ENCODE results near the gene S100B.

S100B gene

DNA sequence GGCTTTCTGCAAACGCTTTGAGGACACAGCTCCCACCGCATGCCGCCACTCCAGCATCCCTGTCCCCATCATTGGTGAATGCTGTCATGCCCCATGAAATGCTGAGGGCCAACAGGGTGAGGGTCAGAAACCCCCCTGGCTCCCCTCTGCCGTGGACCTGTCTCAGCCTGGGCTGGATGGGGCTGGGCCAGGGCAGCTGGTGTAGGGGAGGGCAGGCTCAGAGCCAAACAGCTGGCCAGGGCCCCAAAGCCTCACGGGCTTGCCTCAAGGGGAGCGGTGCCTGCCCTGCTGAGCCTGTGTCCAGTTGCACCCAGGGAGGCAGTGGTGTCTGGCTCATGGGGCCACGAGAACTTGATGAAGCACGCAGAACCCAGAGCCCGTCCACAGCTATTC is 49.7 kb downstream of the S100B start:
- Histone ChIP-seq H3K9ac (ENCODE audit: low read depth, low read length, poor library complexity) (peak overlapping the region; percentile 26), H3K14ac (ENCODE audit: low read length) (no peak overlapping the region), H2BK5ac (ENCODE audit: low read length) (no peak overlapping the region), H3K36me3 (replicated peaks in 1 of 2; ENCODE audit: control insufficient read depth in 2 of 2, insufficient read depth in 2 of 2, low read length in 2 of 2) (peaks cover 45 to 94% of the 10 kb centered on the region in 2 donors), H3K4me3 (ENCODE audit: low read length in 2 of 2) (no peak overlapping the region), H4K8ac (ENCODE audit: low read depth, low read length) (no peak overlapping the region), H3K23ac (ENCODE audit: low read depth, low read length, poor library complexity) (no peak overlapping the region), H3K4ac (ENCODE audit: low read length) (no peak overlapping the region), H2BK15ac (ENCODE audit: low read length) (no peak overlapping the region), H2AFZ (ENCODE audit: low read length) (no peak overlapping the region), H2AK5ac (ENCODE audit: low read depth, low read length) (no peak overlapping the region), H4K91ac (ENCODE audit: low read depth, low read length, poor library complexity) (no peak overlapping the region), H3K79me1 (ENCODE audit: low read depth, low read length) (no peaks in the 10 kb centered on the region), H3K4me1 (ENCODE audit: control insufficient read depth in 2 of 2, insufficient read depth in 1 of 2, low read depth in 1 of 2, low read length in 2 of 2) (peaks cover 0 to 9% of the 10 kb centered on the region in 2 donors), H3K27ac (replicated peaks; ENCODE audit: low read length) (no peak overlapping the region), H3K4me2 (ENCODE audit: insufficient read depth, low read length, poor library complexity, severe bottlenecking) (no peak overlapping the region), H3K9me3 (replicated peaks in 1 of 2; ENCODE audit: control insufficient read depth in 2 of 2, insufficient read depth in 1 of 2, low read depth in 1 of 2, low read length in 2 of 2) (no peaks in the 10 kb centered on the region), H3K18ac (ENCODE audit: low read length) (no peak overlapping the region), H3K27me3 (ENCODE audit: control insufficient read depth in 3 of 3, insufficient read depth in 3 of 3, low read depth in 1 of 3, low read length in 3 of 3) (no peaks in the 10 kb centered on the region), H2BK12ac (ENCODE audit: low read length) (no peak overlapping the region), H2BK120ac (ENCODE audit: low read depth, low read length) (no peak overlapping the region)
- DNase-seq (ENCODE audit: low spot score) = no peak
- WGBS, 2 donors (ENCODE audit: extremely low coverage in 2 of 2, insufficient read length in 2 of 2, insufficient replicate concordance in 1 of 2) = no CpG with 5 or more reads among the region's 9 CpGs

DNA sequence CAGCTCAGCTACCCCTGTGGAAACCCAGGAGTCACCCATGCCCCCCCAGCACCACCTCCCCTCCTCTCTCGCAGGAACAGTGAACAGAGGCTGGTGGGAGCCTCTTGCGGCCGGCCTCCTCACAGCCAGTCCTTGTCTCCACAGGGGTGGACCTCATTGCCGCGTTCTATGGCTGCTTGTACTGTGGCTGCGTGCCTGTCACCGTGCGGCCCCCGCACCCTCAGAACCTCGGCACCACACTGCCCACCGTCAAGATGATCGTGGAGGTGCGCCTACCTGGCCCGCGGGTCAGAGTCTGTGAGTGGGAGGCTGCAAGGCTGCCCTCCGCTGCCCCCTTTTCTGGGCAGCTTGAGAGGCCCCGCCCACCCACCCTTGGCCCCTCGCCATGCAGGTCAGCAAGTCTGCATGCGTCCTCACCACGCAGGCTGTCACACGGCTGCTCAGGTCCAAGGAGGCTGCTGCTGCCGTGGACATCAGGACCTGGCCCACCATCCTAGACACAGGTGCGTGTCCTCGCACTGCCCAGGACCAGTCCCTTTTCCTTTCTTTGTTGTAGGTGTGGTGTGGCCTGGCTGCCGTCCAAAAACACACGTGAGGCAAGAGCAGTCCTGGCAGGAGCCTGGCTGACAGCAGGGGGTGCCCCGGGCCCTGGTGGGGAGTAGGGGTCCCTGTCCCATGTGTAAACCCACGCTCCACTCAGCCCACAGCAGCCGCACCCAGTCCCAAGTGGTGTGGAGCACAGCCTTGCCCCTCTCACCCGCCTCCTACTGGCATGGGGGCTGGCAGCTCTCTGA is 50.3 kb downstream of the S100B start:
- peaks cover 0 to 7% of the 10 kb centered on the region in 2 donors for H3K4me1 ChIP-seq (ENCODE audit: control insufficient read depth in 2 of 2, insufficient read depth in 1 of 2, low read depth in 1 of 2, low read length in 2 of 2)
- WGBS, 2 donors (ENCODE audit: extremely low coverage in 2 of 2, insufficient read length in 2 of 2, insufficient replicate concordance in 1 of 2) = no CpG with 5 or more reads among the region's 30 CpGs
- H3K14ac ChIP-seq (ENCODE audit: low read length) = no peak overlapping the region
- no peak overlapping the region for H2BK120ac ChIP-seq (ENCODE audit: low read depth, low read length)
- H3K9ac ChIP-seq (ENCODE audit: low read depth, low read length, poor library complexity) = peak overlapping the region; percentile 26
- H2AFZ ChIP-seq (ENCODE audit: low read length) = no peak overlapping the region
- peak overlapping the region; percentile 30 for H3K18ac ChIP-seq (ENCODE audit: low read length)
- peaks cover 46 to 94% of the 10 kb centered on the region in 2 donors for H3K36me3 ChIP-seq (replicated peaks in 1 of 2; ENCODE audit: control insufficient read depth in 2 of 2, insufficient read depth in 2 of 2, low read length in 2 of 2)
- no peak overlapping the region for H2AK5ac ChIP-seq (ENCODE audit: low read depth, low read length)
- H2BK15ac ChIP-seq (ENCODE audit: low read length) = no peak overlapping the region
- no peaks in the 10 kb centered on the region for H3K27me3 ChIP-seq (ENCODE audit: control insufficient read depth in 3 of 3, insufficient read depth in 3 of 3, low read depth in 1 of 3, low read length in 3 of 3)
- DNase-seq (ENCODE audit: low spot score) = no peak
- no peak overlapping the region for H3K4ac ChIP-seq (ENCODE audit: low read length)
- no peak overlapping the region for H3K4me3 ChIP-seq (ENCODE audit: low read length in 2 of 2)
- no peak overlapping the region for H4K8ac ChIP-seq (ENCODE audit: low read depth, low read length)
- no peak overlapping the region for H2BK5ac ChIP-seq (ENCODE audit: low read length)
- H3K23ac ChIP-seq (ENCODE audit: low read depth, low read length, poor library complexity) = peak overlapping the region; percentile 44
- H3K79me1 ChIP-seq (ENCODE audit: low read depth, low read length) = no peaks in the 10 kb centered on the region
- no peaks in the 10 kb centered on the region for H3K9me3 ChIP-seq (replicated peaks in 1 of 2; ENCODE audit: control insufficient read depth in 2 of 2, insufficient read depth in 1 of 2, low read depth in 1 of 2, low read length in 2 of 2)
- H3K4me2 ChIP-seq (ENCODE audit: insufficient read depth, low read length, poor library complexity, severe bottlenecking) = no peak overlapping the region
- H3K27ac ChIP-seq (replicated peaks; ENCODE audit: low read length) = no peak overlapping the region
- no peak overlapping the region for H4K91ac ChIP-seq (ENCODE audit: low read depth, low read length, poor library complexity)
- H2BK12ac ChIP-seq (ENCODE audit: low read length) = no peak overlapping the region

DNA sequence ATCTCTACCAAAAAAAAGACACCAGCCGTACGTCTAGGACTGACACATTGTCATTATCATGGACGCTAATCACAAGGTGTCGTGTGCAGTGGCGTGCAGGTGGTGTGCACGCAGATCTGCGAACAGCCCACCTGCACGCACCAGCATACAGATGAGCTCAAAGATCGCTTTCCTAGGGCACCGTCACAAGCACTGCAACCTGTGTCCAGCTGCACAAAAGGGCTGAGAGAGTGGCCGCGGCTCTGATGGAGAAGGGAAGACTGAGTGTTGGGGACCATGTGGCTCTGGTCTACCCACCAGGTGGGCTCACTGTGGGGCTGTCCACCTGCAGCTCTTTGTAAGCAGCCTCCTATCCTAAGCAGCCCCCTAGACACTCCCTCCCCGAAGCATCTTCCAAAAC is 50.9 kb downstream of the S100B start:
- H4K91ac ChIP-seq (ENCODE audit: low read depth, low read length, poor library complexity) = no peak overlapping the region
- H3K14ac ChIP-seq (ENCODE audit: low read length) = no peak overlapping the region
- no peak overlapping the region for H4K8ac ChIP-seq (ENCODE audit: low read depth, low read length)
- H2BK12ac ChIP-seq (ENCODE audit: low read length) = no peak overlapping the region
- H3K23ac ChIP-seq (ENCODE audit: low read depth, low read length, poor library complexity) = peak overlapping the region; percentile 13
- H2BK120ac ChIP-seq (ENCODE audit: low read depth, low read length) = no peak overlapping the region
- no peaks in the 10 kb centered on the region for H3K79me1 ChIP-seq (ENCODE audit: low read depth, low read length)
- H3K27ac ChIP-seq (replicated peaks; ENCODE audit: low read length) = no peak overlapping the region
- H3K4me2 ChIP-seq (ENCODE audit: insufficient read depth, low read length, poor library complexity, severe bottlenecking) = no peak overlapping the region
- no peak for DNase-seq (ENCODE audit: low spot score)
- H3K27me3 ChIP-seq (ENCODE audit: control insufficient read depth in 3 of 3, insufficient read depth in 3 of 3, low read depth in 1 of 3, low read length in 3 of 3) = no peaks in the 10 kb centered on the region
- WGBS, 2 donors (ENCODE audit: extremely low coverage in 2 of 2, insufficient read length in 2 of 2, insufficient replicate concordance in 1 of 2) = no CpG with 5 or more reads among the region's 13 CpGs
- H2BK15ac ChIP-seq (ENCODE audit: low read length) = no peak overlapping the region
- peaks cover 0 to under 1% of the 10 kb centered on the region in 2 donors for H3K4me1 ChIP-seq (ENCODE audit: control insufficient read depth in 2 of 2, insufficient read depth in 1 of 2, low read depth in 1 of 2, low read length in 2 of 2)
- H3K18ac ChIP-seq (ENCODE audit: low read length) = no peak overlapping the region
- H2AFZ ChIP-seq (ENCODE audit: low read length) = no peak overlapping the region
- peaks cover 45 to 97% of the 10 kb centered on the region in 2 donors for H3K36me3 ChIP-seq (replicated peaks in 1 of 2; ENCODE audit: control insufficient read depth in 2 of 2, insufficient read depth in 2 of 2, low read length in 2 of 2)
- H2BK5ac ChIP-seq (ENCODE audit: low read length) = no peak overlapping the region
- H2AK5ac ChIP-seq (ENCODE audit: low read depth, low read length) = no peak overlapping the region
- no peaks in the 10 kb centered on the region for H3K9me3 ChIP-seq (replicated peaks in 1 of 2; ENCODE audit: control insufficient read depth in 2 of 2, insufficient read depth in 1 of 2, low read depth in 1 of 2, low read length in 2 of 2)
- H3K9ac ChIP-seq (ENCODE audit: low read depth, low read length, poor library complexity) = peak overlapping the region; percentile 1
- no peak overlapping the region for H3K4me3 ChIP-seq (ENCODE audit: low read length in 2 of 2)
- H3K4ac ChIP-seq (ENCODE audit: low read length) = no peak overlapping the region

DNA sequence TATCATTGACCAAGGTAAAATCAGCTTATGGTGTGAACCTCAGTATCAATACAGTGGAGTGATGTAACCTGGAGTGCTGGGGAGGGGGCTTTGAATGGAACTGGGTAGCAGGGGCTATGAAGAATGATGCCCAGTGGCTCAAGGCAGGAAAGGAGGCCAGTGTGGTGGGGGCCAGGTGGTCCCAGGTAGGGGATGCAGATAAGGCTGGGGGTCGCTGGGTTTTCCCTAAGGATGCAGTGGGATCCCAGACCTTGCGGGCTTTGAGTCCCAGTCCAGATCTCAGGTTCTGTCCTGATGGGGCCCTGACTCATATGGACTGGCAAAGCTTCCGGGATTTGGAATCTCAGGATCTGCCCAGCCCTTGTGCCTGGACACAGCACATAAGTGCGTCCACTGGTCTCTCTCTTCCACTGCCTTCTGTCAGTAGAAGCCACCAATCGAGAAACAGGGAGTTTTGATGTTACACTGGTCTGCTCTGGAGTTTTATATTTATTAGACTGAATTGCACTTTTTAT is 52.0 kb downstream of the S100B start:
- no peaks in the 10 kb centered on the region for H3K79me1 ChIP-seq (ENCODE audit: low read depth, low read length)
- no peak overlapping the region for H3K23ac ChIP-seq (ENCODE audit: low read depth, low read length, poor library complexity)
- H3K14ac ChIP-seq (ENCODE audit: low read length) = no peak overlapping the region
- H2AFZ ChIP-seq (ENCODE audit: low read length) = no peak overlapping the region
- H3K4me3 ChIP-seq (ENCODE audit: low read length in 2 of 2) = no peak overlapping the region
- no peaks in the 10 kb centered on the region for H3K27me3 ChIP-seq (ENCODE audit: control insufficient read depth in 3 of 3, insufficient read depth in 3 of 3, low read depth in 1 of 3, low read length in 3 of 3)
- H3K18ac ChIP-seq (ENCODE audit: low read length) = no peak overlapping the region
- no peak overlapping the region for H2BK5ac ChIP-seq (ENCODE audit: low read length)
- H2BK12ac ChIP-seq (ENCODE audit: low read length) = no peak overlapping the region
- no peak overlapping the region for H2AK5ac ChIP-seq (ENCODE audit: low read depth, low read length)
- H2BK15ac ChIP-seq (ENCODE audit: low read length) = no peak overlapping the region
- no peak overlapping the region for H3K27ac ChIP-seq (replicated peaks; ENCODE audit: low read length)
- H3K4me1 ChIP-seq (ENCODE audit: control insufficient read depth in 2 of 2, insufficient read depth in 1 of 2, low read depth in 1 of 2, low read length in 2 of 2) = no peaks in the 10 kb centered on the region
- DNase-seq (ENCODE audit: low spot score) = no peak
- H3K9ac ChIP-seq (ENCODE audit: low read depth, low read length, poor library complexity) = no peak overlapping the region
- H2BK120ac ChIP-seq (ENCODE audit: low read depth, low read length) = no peak overlapping the region
- no peak overlapping the region for H4K8ac ChIP-seq (ENCODE audit: low read depth, low read length)
- H3K4ac ChIP-seq (ENCODE audit: low read length) = no peak overlapping the region
- no peak overlapping the region for H3K4me2 ChIP-seq (ENCODE audit: insufficient read depth, low read length, poor library complexity, severe bottlenecking)
- H4K91ac ChIP-seq (ENCODE audit: low read depth, low read length, poor library complexity) = no peak overlapping the region
- WGBS, 2 donors (ENCODE audit: extremely low coverage in 2 of 2, insufficient read length in 2 of 2, insufficient replicate concordance in 1 of 2) = no CpG with 5 or more reads among the region's 5 CpGs
- peaks cover 46 to 97% of the 10 kb centered on the region in 2 donors for H3K36me3 ChIP-seq (replicated peaks in 1 of 2; ENCODE audit: control insufficient read depth in 2 of 2, insufficient read depth in 2 of 2, low read length in 2 of 2)
- peaks cover 0 to 10% of the 10 kb centered on the region in 2 donors for H3K9me3 ChIP-seq (replicated peaks in 1 of 2; ENCODE audit: control insufficient read depth in 2 of 2, insufficient read depth in 1 of 2, low read depth in 1 of 2, low read length in 2 of 2)

All from neuronal stem cell (in vitro differentiated cells).